ENCODE measurements around the gene AMOTL2. TPM values are rescaled to one million over a fixed set of nuclear protein-coding genes. Genes with fewer than 3 reads are reported as not detected.

Gene AMOTL2
- total RNA-seq, 4 donors from 2014 or later, result 54.5 to 99.0 (median 59.1) TPM

GRCh38 chr3:134323966-134324962, 50.0 kb downstream of the AMOTL2 start:
- H3K9me3 ChIP-seq, result no peaks in the 10 kb centered on the region
- 84 to 90% methylated on average over 10 of the region's 10 CpGs for WGBS, 2 donors
- no peaks in the 10 kb centered on the region for H3K27me3 ChIP-seq
- intact Hi-C loops (cut with DNase I), result no loop called here
- no peaks in the 10 kb centered on the region for H3K36me3 ChIP-seq
- TF ChIP-seq, protein P1, sequence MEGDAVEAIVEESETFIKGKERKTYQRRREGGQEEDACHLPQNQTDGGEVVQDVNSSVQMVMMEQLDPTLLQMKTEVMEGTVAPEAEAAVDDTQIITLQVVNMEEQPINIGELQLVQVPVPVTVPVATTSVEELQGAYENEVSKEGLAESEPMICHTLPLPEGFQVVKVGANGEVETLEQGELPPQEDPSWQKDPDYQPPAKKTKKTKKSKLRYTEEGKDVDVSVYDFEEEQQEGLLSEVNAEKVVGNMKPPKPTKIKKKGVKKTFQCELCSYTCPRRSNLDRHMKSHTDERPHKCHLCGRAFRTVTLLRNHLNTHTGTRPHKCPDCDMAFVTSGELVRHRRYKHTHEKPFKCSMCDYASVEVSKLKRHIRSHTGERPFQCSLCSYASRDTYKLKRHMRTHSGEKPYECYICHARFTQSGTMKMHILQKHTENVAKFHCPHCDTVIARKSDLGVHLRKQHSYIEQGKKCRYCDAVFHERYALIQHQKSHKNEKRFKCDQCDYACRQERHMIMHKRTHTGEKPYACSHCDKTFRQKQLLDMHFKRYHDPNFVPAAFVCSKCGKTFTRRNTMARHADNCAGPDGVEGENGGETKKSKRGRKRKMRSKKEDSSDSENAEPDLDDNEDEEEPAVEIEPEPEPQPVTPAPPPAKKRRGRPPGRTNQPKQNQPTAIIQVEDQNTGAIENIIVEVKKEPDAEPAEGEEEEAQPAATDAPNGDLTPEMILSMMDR (IDR thresholded peaks at IDR 0.05), result no peak
- TF ChIP-seq POLR2A (IDR thresholded peaks at IDR 0.05), result no peak
- no peak overlapping the region for H3K27ac ChIP-seq
- peaks cover 38 to 42% (median 39%) of the 10 kb centered on the region in 3 donors for H3K4me1 ChIP-seq
- no peak overlapping the region for H3K4me3 ChIP-seq
- no peak for DNase-seq

GRCh38 chr3:134322286-134322685, 52.0 kb downstream of the AMOTL2 start:
- TF ChIP-seq POLR2A (IDR thresholded peaks at IDR 0.05), result no peak
- TF ChIP-seq, protein P1 (IDR thresholded peaks at IDR 0.05), result no peak
- Histone ChIP-seq H3K27ac (no peak overlapping the region), H3K36me3 (no peaks in the 10 kb centered on the region), H3K9me3 (no peaks in the 10 kb centered on the region), H3K27me3 (no peaks in the 10 kb centered on the region), H3K4me1 (peaks cover 25 to 30% (median 27%) of the 10 kb centered on the region in 3 donors), H3K4me3 (no peak overlapping the region)
- no peak for DNase-seq
- intact Hi-C loops (cut with DNase I), result no loop called here
- 81 to 82% methylated on average over 1 of the region's 1 CpG for WGBS, 2 donors

- no peak overlapping the region for H3K4me3 ChIP-seq
- no peak for DNase-seq
- no peaks in the 10 kb centered on the region for H3K27me3 ChIP-seq
- TF ChIP-seq POLR2A (IDR thresholded peaks at IDR 0.05), result no peak
- TF ChIP-seq, protein P1 (IDR thresholded peaks at IDR 0.05), result no peak
- H3K9me3 ChIP-seq, result no peaks in the 10 kb centered on the region
- WGBS, 2 donors, result 58 to 59% methylated on average over 5 to 6 of the region's 6 CpGs
- intact Hi-C loops (cut with DNase I), result no loop called here
- peaks cover 12 to 29% (median 16%) of the 10 kb centered on the region in 3 donors for H3K4me1 ChIP-seq
- no peak overlapping the region for H3K27ac ChIP-seq
- H3K36me3 ChIP-seq, result no peaks in the 10 kb centered on the region
These were observed 53.5 kb downstream of the AMOTL2 start for GRCh38 chr3:134320749-134321148.

- no peak overlapping the region for H3K27ac ChIP-seq
- no peak overlapping the region for H3K4me3 ChIP-seq
- H3K4me1 ChIP-seq, result peaks cover 4 to 32% (median 18%) of the 10 kb centered on the region in 3 donors
- intact Hi-C loops (cut with DNase I), result no loop called here
- H3K27me3 ChIP-seq, result no peaks in the 10 kb centered on the region
- DNase-seq, result no peak
- 86 to 89% methylated on average over 2 of the region's 2 CpGs for WGBS, 2 donors
- no peaks in the 10 kb centered on the region for H3K36me3 ChIP-seq
- H3K9me3 ChIP-seq, result no peaks in the 10 kb centered on the region
- no peak for TF ChIP-seq POLR2A (IDR thresholded peaks at IDR 0.05)
- TF ChIP-seq, protein P1 (IDR thresholded peaks at IDR 0.05), result no peak
These were observed 54.3 kb downstream of the AMOTL2 start for GRCh38 chr3:134319931-134320330.

GRCh38 chr3:134318166-134318565, 56.1 kb downstream of the AMOTL2 start:
- intact Hi-C loops (cut with DNase I), result no loop called here
- no peak for TF ChIP-seq POLR2A (IDR thresholded peaks at IDR 0.05)
- TF ChIP-seq, protein P1 (IDR thresholded peaks at IDR 0.05), result no peak
- DNase-seq, result no peak
- WGBS, 2 donors, result 80 to 92% methylated on average over 2 of the region's 2 CpGs
- Histone ChIP-seq H3K4me1 (peaks cover 21 to 49% (median 33%) of the 10 kb centered on the region in 3 donors), H3K36me3 (no peaks in the 10 kb centered on the region), H3K27ac (peak overlapping the region in 1 of 4 donors; percentile 57), H3K27me3 (peaks cover 0 to 5% (median 0%) of the 10 kb centered on the region in 4 donors), H3K9me3 (no peaks in the 10 kb centered on the region), H3K4me3 (no peak overlapping the region)

Measured in esophagus squamous epithelium (tissue), 5 donors.